WTC11 (cell line): ENCODE results near the gene CNTFR. TPM values are rescaled to one million over a fixed set of nuclear protein-coding genes. Genes with fewer than 3 reads are reported as not detected.

Experiments
- ATAC-seq: fragments of 200-7000 bp; cut with Tn5 transposase; 2 replicates; pipeline ENCODE4 v1.10.0; 2021; ENCODE audit warnings: mild to moderate bottlenecking, moderate library complexity
- CTCF ChIA-PET: fragments of 300-600 bp; sonication (Branson Sonifier 250); formaldehyde crosslinking; loops from one replicate; lab custom pipeline; 2021; ENCODE audit warnings: antibody characterized with exemption; lab: Charles Lee
- POLR2A ChIA-PET: fragments of 350-600 bp; sonication (Branson Sonifier 250); formaldehyde crosslinking; loops from one replicate; lab custom pipeline; 2021; ENCODE audit warnings: antibody characterized with exemption; lab: Charles Lee
- DNase-seq: peaks from one replicate; pipeline ENCODE4 v3.0.0; 2021; ENCODE audit warnings: low spot score
- H3K27ac Mint-ChIP-seq: 2 replicates; pipeline ENCODE4 v1.8.0; 2021; ENCODE audit warnings: mixed read lengths
- H3K27me3 Mint-ChIP-seq: 2 replicates; pipeline ENCODE4 v1.8.0; 2021; ENCODE audit warnings: low read depth, mild to moderate bottlenecking, moderate library complexity, mixed read lengths
- H3K36me3 Mint-ChIP-seq: 2 replicates; pipeline ENCODE4 v1.8.0; 2021; ENCODE audit warnings: mixed read lengths
- H3K4me1 Mint-ChIP-seq: 2 replicates; pipeline ENCODE4 v1.8.0; 2022; ENCODE audit warnings: mixed read lengths
- H3K4me3 Mint-ChIP-seq: 2 replicates; pipeline ENCODE4 v1.8.0; 2021; ENCODE audit warnings: mild to moderate bottlenecking, moderate library complexity, mixed read lengths
- H3K9me3 Mint-ChIP-seq: 2 replicates; pipeline ENCODE4 v1.8.0; 2021; ENCODE audit warnings: mixed read lengths
- ATF1 ChIP-seq: sonication (generic); formaldehyde crosslinking; IDR thresholded peaks from 2 replicates; pipeline ENCODE4 v1.8.1; 2023; ENCODE audit warnings: mild to moderate bottlenecking, moderate library complexity, missing genetic modification reagents
- ESRRA ChIP-seq: sonication (generic); formaldehyde crosslinking; IDR thresholded peaks from 2 replicates; pipeline ENCODE4 v1.8.1; 2022; ENCODE audit warnings: mild to moderate bottlenecking, missing genetic modification reagents, borderline replicate concordance
- GRHL2 ChIP-seq: fragments of 250-450 bp; sonication (Bioruptor Pico); IDR thresholded peaks from 2 replicates; pipeline ENCODE4 v1.8.0; 2022; ENCODE audit warnings: mild to moderate bottlenecking, moderate library complexity; ENCODE audit not compliant: insufficient replicate concordance, severe bottlenecking
- NFATC4 ChIP-seq: fragments of 250-450 bp; sonication (Bioruptor Pico); IDR thresholded peaks from 2 replicates; pipeline ENCODE4 v1.9.0; 2021; ENCODE audit warnings: mild to moderate bottlenecking
- SOX15 ChIP-seq: fragments of 250-450 bp; sonication (Bioruptor Pico); IDR thresholded peaks from 2 replicates; pipeline ENCODE4 v1.9.0; 2021; ENCODE audit warnings: mild to moderate bottlenecking
- TCF7 ChIP-seq: sonication (generic); formaldehyde crosslinking; IDR thresholded peaks from 2 replicates; pipeline ENCODE4 v1.8.0; 2022; ENCODE audit warnings: mild to moderate bottlenecking, low read depth, missing genetic modification reagents, moderate library complexity
- TEAD4 ChIP-seq: sonication (generic); formaldehyde crosslinking; IDR thresholded peaks from 2 replicates; pipeline ENCODE4 v1.8.0; 2022; ENCODE audit warnings: mild to moderate bottlenecking, missing genetic modification reagents
- TP53 ChIP-seq: sonication (generic); formaldehyde crosslinking; IDR thresholded peaks from 2 replicates; pipeline ENCODE4 v1.8.1; 2023; ENCODE audit warnings: mild to moderate bottlenecking, missing genetic modification reagents
- ZNF121 ChIP-seq: sonication (generic); formaldehyde crosslinking; IDR thresholded peaks from 2 replicates; pipeline ENCODE4 v1.8.0; 2023; ENCODE audit warnings: missing genetic modification reagents
- ZNF219 ChIP-seq: sonication (generic); formaldehyde crosslinking; IDR thresholded peaks from 2 replicates; pipeline ENCODE4 v1.8.0; 2023; ENCODE audit warnings: missing genetic modification reagents, mild to moderate bottlenecking, borderline replicate concordance
- ZNF416 ChIP-seq: fragments of 250-450 bp; sonication (Bioruptor Pico); IDR thresholded peaks from 2 replicates; pipeline ENCODE4 v1.9.0; 2021; ENCODE audit warnings: mild to moderate bottlenecking, inconsistent platforms
- ZNF423 ChIP-seq: fragments of 250-450 bp; sonication (Bioruptor Pico); IDR thresholded peaks from 2 replicates; pipeline ENCODE4 v2.1.2; 2022; ENCODE audit warnings: mild to moderate bottlenecking, moderate library complexity
- total RNA-seq: library from RNA; stranded (reverse); gene quantifications from 3 replicates; pipeline ENCODE4 v1.2.3, GENCODE V29; 2021
- TF ChIP-seq, protein P1 (sequence below): fragments of 200-600 bp; IDR thresholded peaks from 2 replicates; pipeline ENCODE4 v1.8.0; 2022; ENCODE audit warnings: antibody characterized with exemption
- TF ChIP-seq, protein P2 (sequence below): sonication (generic); formaldehyde crosslinking; IDR thresholded peaks from 2 replicates; pipeline ENCODE4 v1.8.1; 2023; ENCODE audit warnings: mild to moderate bottlenecking, missing genetic modification reagents
- TF ChIP-seq, protein P3 (sequence below): sonication (generic); formaldehyde crosslinking; IDR thresholded peaks from 2 replicates; pipeline ENCODE4 v1.8.1; 2022; ENCODE audit warnings: low read depth, missing genetic modification reagents, borderline replicate concordance
- TF ChIP-seq, protein P4 (sequence below): sonication (generic); formaldehyde crosslinking; IDR thresholded peaks from 2 replicates; pipeline ENCODE4 v1.8.1; 2023; ENCODE audit warnings: mild to moderate bottlenecking, missing genetic modification reagents, moderate library complexity
- TF ChIP-seq, protein P5 (sequence below): fragments of 250-450 bp; sonication (Bioruptor Pico); IDR thresholded peaks from 2 replicates; pipeline ENCODE4 v1.9.0; 2021; ENCODE audit warnings: mild to moderate bottlenecking
- TF ChIP-seq, protein P6 (sequence below): sonication (generic); formaldehyde crosslinking; IDR thresholded peaks from 2 replicates; pipeline ENCODE4 v1.8.0; 2022; ENCODE audit warnings: mild to moderate bottlenecking, missing genetic modification reagents

CNTFR gene
- total RNA-seq, 1 experiment from 2014 or later: 18.0 TPM

DNA sequence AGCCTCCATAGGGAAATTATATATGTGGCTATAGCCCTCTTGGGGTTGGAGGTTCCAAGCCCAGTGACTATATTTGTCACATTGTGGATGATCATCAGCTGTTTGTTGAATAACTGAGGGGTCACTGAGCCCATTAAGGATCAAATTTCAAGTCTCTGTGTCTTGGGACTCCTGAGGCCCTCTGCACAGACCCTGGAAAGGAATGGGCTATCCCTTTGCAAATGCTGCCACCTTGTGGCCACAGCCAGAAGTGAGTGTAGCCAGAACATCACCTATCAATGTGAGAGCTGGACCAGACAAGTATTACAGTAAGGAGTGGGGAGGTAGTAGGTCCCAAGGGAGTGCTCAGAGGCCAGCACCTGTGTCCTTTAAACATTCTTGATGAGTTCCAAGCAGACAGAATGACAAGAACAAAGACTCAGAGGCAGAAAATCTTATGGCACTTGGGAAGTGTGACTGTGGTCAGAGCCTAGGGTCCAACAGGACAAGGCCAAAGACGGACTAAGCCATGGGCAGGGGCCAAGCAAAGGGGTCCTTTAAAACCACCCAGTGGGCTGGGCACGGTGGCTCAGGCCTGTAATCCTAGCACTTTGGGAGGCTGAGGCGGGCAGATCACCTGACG, 14.2 kb upstream of the CNTFR start:
- Mint-ChIP-seq H3K4me1 (peaks cover 9% of the 10 kb centered on the region), H3K27me3 (no peaks in the 10 kb centered on the region; the same call in 1 of the 2 replicates), H3K4me3 (no peak overlapping the region), H3K27ac (no peak overlapping the region), H3K9me3 (no peaks in the 10 kb centered on the region), H3K36me3 (no peaks in the 10 kb centered on the region)
- ChIA-PET CTCF (interaction anchor here (0.6 to 7.0 kb wide), 61 partner anchors 9 to 348 kb away, joined by 3 to 96 read pairs (median 5); partner anchors contain the start of genes ARID3C, DCTN3, DNAI1 and ENHO), POLR2A (interaction anchor here (1.0 kb wide), 1 partner anchor 13 kb away, joined by 3 read pairs; no protein-coding TSS in a partner anchor)
- ATAC-seq: peak; percentile 93
- TF ChIP-seq ZNF121 (CRISPR knock-in tag) (0 out of 2 replicates have a peak, but pooled peaks have one; percentile 33), TP53 (no peak)
- TF ChIP-seq, protein P1, sequence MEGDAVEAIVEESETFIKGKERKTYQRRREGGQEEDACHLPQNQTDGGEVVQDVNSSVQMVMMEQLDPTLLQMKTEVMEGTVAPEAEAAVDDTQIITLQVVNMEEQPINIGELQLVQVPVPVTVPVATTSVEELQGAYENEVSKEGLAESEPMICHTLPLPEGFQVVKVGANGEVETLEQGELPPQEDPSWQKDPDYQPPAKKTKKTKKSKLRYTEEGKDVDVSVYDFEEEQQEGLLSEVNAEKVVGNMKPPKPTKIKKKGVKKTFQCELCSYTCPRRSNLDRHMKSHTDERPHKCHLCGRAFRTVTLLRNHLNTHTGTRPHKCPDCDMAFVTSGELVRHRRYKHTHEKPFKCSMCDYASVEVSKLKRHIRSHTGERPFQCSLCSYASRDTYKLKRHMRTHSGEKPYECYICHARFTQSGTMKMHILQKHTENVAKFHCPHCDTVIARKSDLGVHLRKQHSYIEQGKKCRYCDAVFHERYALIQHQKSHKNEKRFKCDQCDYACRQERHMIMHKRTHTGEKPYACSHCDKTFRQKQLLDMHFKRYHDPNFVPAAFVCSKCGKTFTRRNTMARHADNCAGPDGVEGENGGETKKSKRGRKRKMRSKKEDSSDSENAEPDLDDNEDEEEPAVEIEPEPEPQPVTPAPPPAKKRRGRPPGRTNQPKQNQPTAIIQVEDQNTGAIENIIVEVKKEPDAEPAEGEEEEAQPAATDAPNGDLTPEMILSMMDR: peak; percentile 94
- DNase-seq: peak; percentile 96

DNA sequence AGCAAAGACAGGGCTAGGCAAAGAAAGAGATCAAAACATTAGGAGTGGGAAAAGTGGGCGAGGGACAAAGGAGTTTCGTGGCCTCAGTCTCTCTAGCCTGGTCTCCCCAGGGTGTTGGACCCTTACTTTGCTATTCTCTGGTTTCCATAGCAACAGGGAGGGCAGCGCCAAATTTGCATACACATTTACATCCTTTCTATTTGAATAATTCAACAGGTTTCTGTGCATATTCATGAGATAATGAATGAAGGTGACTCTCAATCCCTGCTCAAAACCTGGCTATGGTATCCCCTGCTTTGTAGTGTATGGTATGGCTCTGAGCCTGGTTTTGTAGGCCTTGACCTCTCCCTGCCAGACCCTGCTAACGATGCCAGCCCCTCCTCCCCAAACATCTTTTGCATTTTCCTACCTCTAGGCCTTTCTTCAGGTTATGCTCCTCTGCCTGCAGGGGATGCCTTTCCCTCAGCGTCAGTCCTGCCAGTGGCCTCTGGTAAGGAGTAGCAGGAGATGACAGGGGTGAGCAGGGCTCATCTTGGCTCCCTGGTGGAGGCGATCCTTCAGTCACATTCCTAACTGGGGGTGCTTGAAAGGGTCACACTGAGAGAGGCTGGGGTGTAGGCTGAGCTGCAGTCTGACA, 12.5 kb upstream of the CNTFR start:
- no peak overlapping the region for H3K27ac Mint-ChIP-seq
- POLR2A ChIA-PET: no interaction called here
- H3K9me3 Mint-ChIP-seq: no peaks in the 10 kb centered on the region
- peaks cover 9% of the 10 kb centered on the region for H3K4me1 Mint-ChIP-seq
- no peaks in the 10 kb centered on the region for H3K36me3 Mint-ChIP-seq
- TF ChIP-seq, protein P2, sequence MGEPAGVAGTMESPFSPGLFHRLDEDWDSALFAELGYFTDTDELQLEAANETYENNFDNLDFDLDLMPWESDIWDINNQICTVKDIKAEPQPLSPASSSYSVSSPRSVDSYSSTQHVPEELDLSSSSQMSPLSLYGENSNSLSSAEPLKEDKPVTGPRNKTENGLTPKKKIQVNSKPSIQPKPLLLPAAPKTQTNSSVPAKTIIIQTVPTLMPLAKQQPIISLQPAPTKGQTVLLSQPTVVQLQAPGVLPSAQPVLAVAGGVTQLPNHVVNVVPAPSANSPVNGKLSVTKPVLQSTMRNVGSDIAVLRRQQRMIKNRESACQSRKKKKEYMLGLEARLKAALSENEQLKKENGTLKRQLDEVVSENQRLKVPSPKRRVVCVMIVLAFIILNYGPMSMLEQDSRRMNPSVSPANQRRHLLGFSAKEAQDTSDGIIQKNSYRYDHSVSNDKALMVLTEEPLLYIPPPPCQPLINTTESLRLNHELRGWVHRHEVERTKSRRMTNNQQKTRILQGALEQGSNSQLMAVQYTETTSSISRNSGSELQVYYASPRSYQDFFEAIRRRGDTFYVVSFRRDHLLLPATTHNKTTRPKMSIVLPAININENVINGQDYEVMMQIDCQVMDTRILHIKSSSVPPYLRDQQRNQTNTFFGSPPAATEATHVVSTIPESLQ: no peak
- no peak for TF ChIP-seq ESRRA (CRISPR knock-in tag)
- TF ChIP-seq ATF1: no peak
- no peak for TF ChIP-seq TCF7
- TF ChIP-seq, protein P3, sequence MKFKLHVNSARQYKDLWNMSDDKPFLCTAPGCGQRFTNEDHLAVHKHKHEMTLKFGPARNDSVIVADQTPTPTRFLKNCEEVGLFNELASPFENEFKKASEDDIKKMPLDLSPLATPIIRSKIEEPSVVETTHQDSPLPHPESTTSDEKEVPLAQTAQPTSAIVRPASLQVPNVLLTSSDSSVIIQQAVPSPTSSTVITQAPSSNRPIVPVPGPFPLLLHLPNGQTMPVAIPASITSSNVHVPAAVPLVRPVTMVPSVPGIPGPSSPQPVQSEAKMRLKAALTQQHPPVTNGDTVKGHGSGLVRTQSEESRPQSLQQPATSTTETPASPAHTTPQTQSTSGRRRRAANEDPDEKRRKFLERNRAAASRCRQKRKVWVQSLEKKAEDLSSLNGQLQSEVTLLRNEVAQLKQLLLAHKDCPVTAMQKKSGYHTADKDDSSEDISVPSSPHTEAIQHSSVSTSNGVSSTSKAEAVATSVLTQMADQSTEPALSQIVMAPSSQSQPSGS: no peak
- TF ChIP-seq, protein P4, sequence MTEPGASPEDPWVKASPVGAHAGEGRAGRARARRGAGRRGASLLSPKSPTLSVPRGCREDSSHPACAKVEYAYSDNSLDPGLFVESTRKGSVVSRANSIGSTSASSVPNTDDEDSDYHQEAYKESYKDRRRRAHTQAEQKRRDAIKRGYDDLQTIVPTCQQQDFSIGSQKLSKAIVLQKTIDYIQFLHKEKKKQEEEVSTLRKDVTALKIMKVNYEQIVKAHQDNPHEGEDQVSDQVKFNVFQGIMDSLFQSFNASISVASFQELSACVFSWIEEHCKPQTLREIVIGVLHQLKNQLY (CRISPR knock-in tag): no peak
- TF ChIP-seq TEAD4 (CRISPR knock-in tag): no peak
- TF ChIP-seq SOX15: no peak
- no peak for TF ChIP-seq ZNF219
- no peak for TF ChIP-seq NFATC4 (CRISPR knock-in tag)
- TF ChIP-seq GRHL2 (CRISPR knock-in tag): no peak
- H3K4me3 Mint-ChIP-seq: no peak overlapping the region
- CTCF ChIA-PET: interaction anchor here (0.7 to 7.0 kb wide), 15 partner anchors 10 to 222 kb away, joined by 3 to 96 read pairs (median 16); partner anchors contain the start of gene DCTN3
- ATAC-seq (peak; percentile 57), DNase-seq (no peak)
- peaks cover 3% of the 10 kb centered on the region for H3K27me3 Mint-ChIP-seq

DNA sequence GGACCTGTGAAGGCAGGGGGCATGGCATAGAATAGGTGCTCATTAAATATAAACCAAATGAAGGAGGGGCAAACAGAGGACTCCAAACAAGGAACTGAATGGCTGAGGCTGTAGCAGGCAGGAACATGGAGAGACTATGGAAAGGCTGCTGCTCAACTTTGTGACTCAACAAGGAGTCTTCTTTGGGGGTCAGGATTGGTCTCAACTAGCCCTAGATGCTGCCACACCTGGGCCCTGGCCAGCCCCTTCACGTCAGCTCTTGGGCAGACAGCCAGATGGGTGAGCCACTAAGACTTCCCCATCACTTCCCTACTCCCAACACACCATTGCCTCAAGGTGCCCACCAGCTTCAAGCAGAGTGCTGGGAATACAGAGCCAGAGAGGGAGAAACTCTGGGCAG, 11.4 kb upstream of the CNTFR start:
- no peaks in the 10 kb centered on the region for H3K9me3 Mint-ChIP-seq
- H3K4me1 Mint-ChIP-seq: peaks cover 9% of the 10 kb centered on the region
- ChIA-PET CTCF (interaction anchor here (2.0 to 5.4 kb wide), 2 partner anchors 9 to 54 kb away, joined by 9 to 31 read pairs; no protein-coding TSS in a partner anchor), POLR2A (no interaction called here)
- H3K27me3 Mint-ChIP-seq: peaks cover 3% of the 10 kb centered on the region
- no peaks in the 10 kb centered on the region for H3K36me3 Mint-ChIP-seq
- ATAC-seq (no peak), DNase-seq (no peak)
- no peak overlapping the region for H3K4me3 Mint-ChIP-seq
- H3K27ac Mint-ChIP-seq: no peak overlapping the region
- TF ChIP-seq ZNF423: no peak
- TF ChIP-seq, protein P5, sequence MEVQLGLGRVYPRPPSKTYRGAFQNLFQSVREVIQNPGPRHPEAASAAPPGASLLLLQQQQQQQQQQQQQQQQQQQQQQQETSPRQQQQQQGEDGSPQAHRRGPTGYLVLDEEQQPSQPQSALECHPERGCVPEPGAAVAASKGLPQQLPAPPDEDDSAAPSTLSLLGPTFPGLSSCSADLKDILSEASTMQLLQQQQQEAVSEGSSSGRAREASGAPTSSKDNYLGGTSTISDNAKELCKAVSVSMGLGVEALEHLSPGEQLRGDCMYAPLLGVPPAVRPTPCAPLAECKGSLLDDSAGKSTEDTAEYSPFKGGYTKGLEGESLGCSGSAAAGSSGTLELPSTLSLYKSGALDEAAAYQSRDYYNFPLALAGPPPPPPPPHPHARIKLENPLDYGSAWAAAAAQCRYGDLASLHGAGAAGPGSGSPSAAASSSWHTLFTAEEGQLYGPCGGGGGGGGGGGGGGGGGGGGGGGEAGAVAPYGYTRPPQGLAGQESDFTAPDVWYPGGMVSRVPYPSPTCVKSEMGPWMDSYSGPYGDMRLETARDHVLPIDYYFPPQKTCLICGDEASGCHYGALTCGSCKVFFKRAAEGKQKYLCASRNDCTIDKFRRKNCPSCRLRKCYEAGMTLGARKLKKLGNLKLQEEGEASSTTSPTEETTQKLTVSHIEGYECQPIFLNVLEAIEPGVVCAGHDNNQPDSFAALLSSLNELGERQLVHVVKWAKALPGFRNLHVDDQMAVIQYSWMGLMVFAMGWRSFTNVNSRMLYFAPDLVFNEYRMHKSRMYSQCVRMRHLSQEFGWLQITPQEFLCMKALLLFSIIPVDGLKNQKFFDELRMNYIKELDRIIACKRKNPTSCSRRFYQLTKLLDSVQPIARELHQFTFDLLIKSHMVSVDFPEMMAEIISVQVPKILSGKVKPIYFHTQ (CRISPR knock-in tag): no peak
- TF ChIP-seq ZNF416 (CRISPR knock-in tag): no peak
- TF ChIP-seq, protein P1: no peak
- TF ChIP-seq, protein P6, sequence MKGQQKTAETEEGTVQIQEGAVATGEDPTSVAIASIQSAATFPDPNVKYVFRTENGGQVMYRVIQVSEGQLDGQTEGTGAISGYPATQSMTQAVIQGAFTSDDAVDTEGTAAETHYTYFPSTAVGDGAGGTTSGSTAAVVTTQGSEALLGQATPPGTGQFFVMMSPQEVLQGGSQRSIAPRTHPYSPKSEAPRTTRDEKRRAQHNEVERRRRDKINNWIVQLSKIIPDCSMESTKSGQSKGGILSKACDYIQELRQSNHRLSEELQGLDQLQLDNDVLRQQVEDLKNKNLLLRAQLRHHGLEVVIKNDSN (CRISPR knock-in tag): no peak
